ENCODE data around the gene CD27. TPM values are rescaled to one million over a fixed set of nuclear protein-coding genes. Genes with fewer than 3 reads are reported as not detected.
A peak's percentile ranks its signal among the peaks of the same experiment; 100 is the strongest.
"Not testable (repeated sequence)": the region's sequence is repeated elsewhere in the genome, so short reads cannot be mapped to it uniquely, and the experiment has no call there.

The CD27 gene
- total RNA-seq, 3 donors from 2014 or later = 0.64 to 4.3 (median 2.6) TPM

DNA sequence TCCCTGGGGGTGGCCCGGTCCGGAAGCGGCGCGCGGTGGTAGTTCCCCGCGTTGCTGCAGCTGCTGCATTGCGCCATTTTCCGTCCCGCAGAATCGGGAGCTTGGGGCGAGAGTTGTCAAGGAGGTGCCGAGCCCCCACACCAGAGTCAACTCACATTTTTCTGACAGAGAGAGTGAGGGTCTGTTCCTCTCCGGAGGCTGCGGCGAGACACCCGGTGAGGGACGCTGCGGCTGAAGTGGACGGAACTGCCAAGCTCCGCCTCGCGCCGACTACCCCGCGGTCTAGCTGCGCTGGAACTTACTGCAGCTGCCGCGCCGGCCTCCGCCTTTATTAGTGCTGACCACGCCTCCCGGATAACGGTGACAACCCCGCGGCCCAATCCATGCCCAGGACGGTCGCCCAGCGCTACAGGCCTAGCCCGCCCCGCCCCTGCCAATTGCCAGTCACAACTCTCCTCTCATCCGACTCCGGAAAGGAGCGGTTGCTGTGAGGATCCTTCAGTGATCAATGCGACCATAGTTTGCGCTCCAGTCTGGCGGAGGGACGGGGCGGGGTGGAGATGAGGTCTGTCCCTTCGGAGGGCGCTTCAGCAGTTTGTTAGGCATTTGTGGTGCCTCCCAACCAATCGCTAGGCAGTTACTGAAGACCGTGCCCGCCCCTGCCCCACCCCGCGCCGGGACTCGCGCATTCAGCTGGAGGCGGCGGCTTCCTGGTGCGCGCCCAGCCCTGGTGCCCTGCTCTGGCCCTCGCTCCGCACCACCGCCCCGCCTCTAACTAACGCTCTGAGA, 25.8 kb downstream of the CD27 start, which contains the start of gene VAMP1:
VAMP1 (minus strand) TSS at position 303 of the 789 bp plus-strand sequence; CDS start at position 157, 146 bp downstream.
- intact Hi-C loops (cut with DNase I; ENCODE audit: low total_unique reads) = no loop called here
- peak; percentile 98 for DNase-seq (ENCODE audit: low spot score in 2 of 2)
- no peaks in the 10 kb centered on the region for H3K27me3 ChIP-seq
- TF ChIP-seq POLR2A (IDR thresholded peaks at IDR 0.05) = peak; percentile 92
- TF ChIP-seq CTCF (IDR thresholded peaks at IDR 0.05) = peak in 2 of 3 donors; percentile 10 to 23
- peak; percentile 93 to 96 (median 94) for TF ChIP-seq POLR2AphosphoS5 (IDR thresholded peaks at IDR 0.05)
- H3K4me3 ChIP-seq = peak within 1 kb of the TSS; percentile 68 to 79 (median 74)
- no peaks in the 10 kb centered on the region for H3K9me3 ChIP-seq
- no peaks in the 10 kb centered on the region for H3K4me1 ChIP-seq
- H3K27ac ChIP-seq = peak within 1 kb of the TSS; percentile 85 to 86
- H3K36me3 ChIP-seq = no peaks in the 10 kb centered on the region

DNA sequence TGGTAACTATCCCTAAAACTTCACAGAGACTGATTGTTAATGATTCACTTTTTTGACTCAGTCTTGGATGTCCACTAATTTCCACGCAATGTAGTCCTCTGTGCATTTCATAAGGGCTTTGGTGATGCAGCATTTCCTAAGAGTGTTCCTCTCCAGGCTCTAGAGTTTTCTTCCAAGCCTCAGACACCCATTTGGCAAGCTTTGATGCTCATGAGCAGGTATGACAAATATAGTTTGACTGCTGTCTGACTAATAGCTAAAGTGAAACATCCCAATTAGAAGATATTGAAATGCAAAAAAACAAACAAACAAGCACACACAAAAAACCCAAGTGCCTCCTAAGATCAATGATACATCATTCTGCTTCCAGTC, 27.2 kb downstream of the CD27 start:
- no peak overlapping the region for H3K27ac ChIP-seq
- no peaks in the 10 kb centered on the region for H3K27me3 ChIP-seq
- no peak overlapping the region for H3K4me3 ChIP-seq
- intact Hi-C loops (cut with DNase I; ENCODE audit: low total_unique reads) = no loop called here
- H3K4me1 ChIP-seq = no peaks in the 10 kb centered on the region
- H3K9me3 ChIP-seq = no peaks in the 10 kb centered on the region
- TF ChIP-seq POLR2AphosphoS5 (IDR thresholded peaks at IDR 0.05) = no peak
- no peak for TF ChIP-seq POLR2A (IDR thresholded peaks at IDR 0.05)
- no peak for TF ChIP-seq CTCF (IDR thresholded peaks at IDR 0.05)
- no peak for DNase-seq (ENCODE audit: low spot score in 2 of 2)
- no peaks in the 10 kb centered on the region for H3K36me3 ChIP-seq

DNA sequence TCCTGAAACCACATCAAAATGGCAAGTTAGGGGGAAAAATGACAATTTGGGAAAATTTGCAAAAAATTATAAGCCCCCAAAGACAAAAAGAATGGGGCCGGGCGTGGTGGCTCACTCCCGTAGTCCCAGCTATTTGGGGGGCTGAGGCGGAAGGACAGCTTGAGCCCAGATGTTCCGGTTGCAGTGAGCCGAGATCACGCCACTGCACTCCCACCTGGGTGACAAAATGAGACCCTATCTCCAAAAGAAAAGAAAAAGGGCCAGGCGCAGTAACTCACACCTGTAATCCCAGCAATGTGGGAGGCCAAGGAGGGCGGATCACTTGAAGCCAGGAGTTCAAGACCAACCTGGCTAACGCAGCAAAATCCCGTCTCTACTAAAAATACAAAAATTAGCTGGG, 27.7 kb downstream of the CD27 start:
- Histone ChIP-seq H3K27ac (no peak overlapping the region), H3K9me3 (no peaks in the 10 kb centered on the region), H3K27me3 (no peaks in the 10 kb centered on the region), H3K36me3 (no peaks in the 10 kb centered on the region), H3K4me1 (no peaks in the 10 kb centered on the region), H3K4me3 (no peak overlapping the region)
- no peak for TF ChIP-seq POLR2AphosphoS5 (IDR thresholded peaks at IDR 0.05)
- TF ChIP-seq POLR2A (IDR thresholded peaks at IDR 0.05) = no peak
- TF ChIP-seq CTCF (IDR thresholded peaks at IDR 0.05) = no peak
- intact Hi-C loops (cut with DNase I; ENCODE audit: low total_unique reads) = no loop called here
- no peak for DNase-seq (ENCODE audit: low spot score in 2 of 2)

- intact Hi-C loops (cut with DNase I; ENCODE audit: low total_unique reads); H3K4me1 ChIP-seq; H3K36me3 ChIP-seq; H3K9me3 ChIP-seq; H3K27me3 ChIP-seq; DNase-seq (ENCODE audit: low spot score in 2 of 2); H3K4me3 ChIP-seq: not testable (repeated sequence)
- H3K27ac ChIP-seq = peak overlapping the region in 1 of 2 donors; percentile 57
These were observed 30.6 kb downstream of the CD27 start for GRCh38 chr12:6475233-6475975.

- H3K27me3 ChIP-seq = no peaks in the 10 kb centered on the region
- no peaks in the 10 kb centered on the region for H3K9me3 ChIP-seq
- no peaks in the 10 kb centered on the region for H3K4me1 ChIP-seq
- no peaks in the 10 kb centered on the region for H3K36me3 ChIP-seq
- TF ChIP-seq POLR2A (IDR thresholded peaks at IDR 0.05) (no peak), POLR2AphosphoS5 (IDR thresholded peaks at IDR 0.05) (no peak), CTCF (IDR thresholded peaks at IDR 0.05) (no peak)
- H3K27ac ChIP-seq = peak overlapping the region; percentile 16 to 81
- intact Hi-C loops (cut with DNase I; ENCODE audit: low total_unique reads) = no loop called here
- DNase-seq (ENCODE audit: low spot score in 2 of 2) = peak in 1 of 2 donors; percentile 65
- no peak overlapping the region for H3K4me3 ChIP-seq
These were observed 31.7 kb downstream of the CD27 start for GRCh38 chr12:6476489-6476888.

DNA sequence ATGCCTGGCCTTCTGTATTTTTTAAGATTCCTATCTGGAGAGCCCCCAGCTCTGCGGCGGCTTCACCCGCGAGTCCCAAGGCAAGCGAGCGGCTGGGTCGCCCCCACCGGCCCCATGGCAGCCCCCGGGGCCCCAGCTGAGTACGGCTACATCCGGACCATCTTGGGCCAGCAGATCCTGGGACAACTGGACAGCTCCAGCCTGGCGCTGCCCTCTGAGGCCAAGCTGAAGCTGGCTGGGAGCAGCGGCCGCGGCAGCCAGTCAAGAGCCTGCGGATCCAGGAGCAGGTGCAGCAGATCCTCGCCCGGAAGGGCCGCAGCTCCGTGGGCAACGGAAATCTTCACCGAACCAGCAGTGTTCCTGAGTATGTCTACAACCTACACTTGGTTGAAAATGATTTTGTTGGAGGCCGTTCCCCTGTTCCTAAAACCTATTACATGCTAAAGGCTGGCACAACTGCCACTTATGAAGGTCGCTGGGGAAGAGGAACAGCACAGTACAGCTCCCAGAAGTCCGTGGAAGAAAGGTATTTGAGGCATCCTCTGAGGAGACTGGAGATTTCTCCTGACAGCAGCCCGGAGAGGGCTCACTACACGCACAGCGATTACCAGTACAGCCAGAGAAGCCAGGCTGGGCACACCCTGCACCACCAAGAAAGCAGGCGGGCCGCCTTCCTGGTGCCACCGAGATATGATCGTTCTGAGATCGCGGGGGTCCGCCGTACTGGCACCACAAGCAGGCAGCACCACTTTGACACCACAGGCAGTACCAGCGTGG, 33.0 kb downstream of the CD27 start:
- H3K27ac ChIP-seq = peak overlapping the region in 1 of 2 donors; percentile 31
- H3K36me3 ChIP-seq; H3K4me1 ChIP-seq; H3K27me3 ChIP-seq; H3K4me3 ChIP-seq; DNase-seq (ENCODE audit: low spot score in 2 of 2); intact Hi-C loops (cut with DNase I; ENCODE audit: low total_unique reads); H3K9me3 ChIP-seq: not testable (repeated sequence)
